WERI-Rb-1 (cell line): ENCODE results near the gene C19orf85.

Source experiments
- DNase-seq: peaks from one replicate; pipeline ENCODE4 v3.0.0-alpha.2; 2020
- H3K27ac ChIP-seq: fragments of 250-450 bp; sonication (Bioruptor Pico); 2 replicates; pipeline ENCODE4 v1.5.1; 2020; ENCODE audit warnings: mild to moderate bottlenecking, moderate library complexity
- H3K27me3 ChIP-seq: fragments of 250-450 bp; sonication (Bioruptor Pico); 2 replicates; pipeline ENCODE4 v1.5.1; 2021; ENCODE audit warnings: mild to moderate bottlenecking, low read depth, moderate library complexity; ENCODE audit not compliant: insufficient read depth, severe bottlenecking
- H3K36me3 ChIP-seq: fragments of 250-450 bp; sonication (Bioruptor Pico); 2 replicates; pipeline ENCODE4 v1.5.1; 2020; ENCODE audit warnings: mild to moderate bottlenecking, moderate library complexity
- H3K4me3 ChIP-seq: 2 replicates; pipeline ENCODE4 v1.5.1; 2011; ENCODE audit warnings: low read depth, mild to moderate bottlenecking, control low read depth, low read length
- H3K9me3 ChIP-seq: fragments of 250-450 bp; sonication (Bioruptor Pico); 2 replicates; pipeline ENCODE4 v1.5.1; 2021; ENCODE audit warnings: mild to moderate bottlenecking, moderate library complexity; ENCODE audit not compliant: severe bottlenecking
- TF ChIP-seq, protein P1 (sequence below): IDR thresholded peaks from 2 replicates; pipeline ENCODE4 v1.5.1; 2011; ENCODE audit warnings: low read depth, mild to moderate bottlenecking, control low read depth, inconsistent platforms, low read length

The C19orf85 gene

DNA sequence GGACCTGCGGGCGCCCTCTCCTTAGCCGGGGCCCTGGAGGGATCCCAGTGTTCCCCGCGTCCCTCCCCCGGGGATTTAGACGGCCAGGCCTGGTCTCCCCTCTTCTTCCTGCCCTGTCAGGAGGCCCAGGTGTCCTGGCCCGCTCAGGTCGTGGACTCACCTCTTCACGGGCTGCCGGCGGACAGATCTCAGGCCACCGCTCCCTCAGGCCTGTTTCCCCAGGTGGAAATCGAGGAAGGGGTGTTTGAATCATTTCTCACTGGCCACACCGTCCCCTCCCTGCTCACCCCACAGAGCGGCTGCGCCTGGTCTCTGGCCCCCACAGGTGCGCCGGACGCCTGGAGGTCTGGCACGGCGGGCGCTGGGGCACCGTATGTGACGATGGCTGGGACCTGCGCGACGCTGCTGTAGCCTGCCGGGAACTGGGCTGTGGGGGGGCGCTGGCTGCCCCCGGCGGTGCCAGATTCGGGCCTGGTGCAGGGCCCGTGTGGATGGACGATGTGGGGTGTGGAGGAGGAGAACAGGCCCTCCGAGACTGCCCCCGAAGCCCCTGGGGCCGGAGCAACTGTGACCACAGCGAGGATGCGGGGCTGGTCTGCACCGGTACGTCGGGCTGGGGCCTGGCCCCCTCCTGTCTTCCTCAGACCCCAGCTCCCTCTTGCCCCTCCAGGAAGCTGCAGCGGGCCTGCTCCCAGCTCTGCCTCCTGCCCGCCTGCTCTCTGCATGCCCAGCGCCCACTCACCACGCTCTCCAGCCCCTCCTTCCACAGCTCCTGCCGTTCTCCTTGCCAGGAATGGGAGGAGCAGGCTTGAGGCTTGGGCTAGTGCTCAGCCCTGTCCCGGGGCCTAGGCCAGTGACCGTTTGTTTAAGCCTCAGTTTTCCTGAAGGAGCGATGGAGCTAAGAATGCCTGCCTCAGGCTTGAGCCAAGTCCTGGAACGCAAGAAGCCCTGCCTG, 26.2 kb upstream of the C19orf85 start:
- TF ChIP-seq, protein P1, sequence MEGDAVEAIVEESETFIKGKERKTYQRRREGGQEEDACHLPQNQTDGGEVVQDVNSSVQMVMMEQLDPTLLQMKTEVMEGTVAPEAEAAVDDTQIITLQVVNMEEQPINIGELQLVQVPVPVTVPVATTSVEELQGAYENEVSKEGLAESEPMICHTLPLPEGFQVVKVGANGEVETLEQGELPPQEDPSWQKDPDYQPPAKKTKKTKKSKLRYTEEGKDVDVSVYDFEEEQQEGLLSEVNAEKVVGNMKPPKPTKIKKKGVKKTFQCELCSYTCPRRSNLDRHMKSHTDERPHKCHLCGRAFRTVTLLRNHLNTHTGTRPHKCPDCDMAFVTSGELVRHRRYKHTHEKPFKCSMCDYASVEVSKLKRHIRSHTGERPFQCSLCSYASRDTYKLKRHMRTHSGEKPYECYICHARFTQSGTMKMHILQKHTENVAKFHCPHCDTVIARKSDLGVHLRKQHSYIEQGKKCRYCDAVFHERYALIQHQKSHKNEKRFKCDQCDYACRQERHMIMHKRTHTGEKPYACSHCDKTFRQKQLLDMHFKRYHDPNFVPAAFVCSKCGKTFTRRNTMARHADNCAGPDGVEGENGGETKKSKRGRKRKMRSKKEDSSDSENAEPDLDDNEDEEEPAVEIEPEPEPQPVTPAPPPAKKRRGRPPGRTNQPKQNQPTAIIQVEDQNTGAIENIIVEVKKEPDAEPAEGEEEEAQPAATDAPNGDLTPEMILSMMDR: no peak
- no peaks in the 10 kb centered on the region for H3K27me3 ChIP-seq
- 0 out of 2 replicates have a peak overlapping the region, but pooled peaks have one; percentile 6 for H3K27ac ChIP-seq
- H3K36me3 ChIP-seq: peaks cover 4% of the 10 kb centered on the region
- H3K4me3 ChIP-seq: no peak overlapping the region
- DNase-seq: no peak
- H3K9me3 ChIP-seq: no peaks in the 10 kb centered on the region

DNA sequence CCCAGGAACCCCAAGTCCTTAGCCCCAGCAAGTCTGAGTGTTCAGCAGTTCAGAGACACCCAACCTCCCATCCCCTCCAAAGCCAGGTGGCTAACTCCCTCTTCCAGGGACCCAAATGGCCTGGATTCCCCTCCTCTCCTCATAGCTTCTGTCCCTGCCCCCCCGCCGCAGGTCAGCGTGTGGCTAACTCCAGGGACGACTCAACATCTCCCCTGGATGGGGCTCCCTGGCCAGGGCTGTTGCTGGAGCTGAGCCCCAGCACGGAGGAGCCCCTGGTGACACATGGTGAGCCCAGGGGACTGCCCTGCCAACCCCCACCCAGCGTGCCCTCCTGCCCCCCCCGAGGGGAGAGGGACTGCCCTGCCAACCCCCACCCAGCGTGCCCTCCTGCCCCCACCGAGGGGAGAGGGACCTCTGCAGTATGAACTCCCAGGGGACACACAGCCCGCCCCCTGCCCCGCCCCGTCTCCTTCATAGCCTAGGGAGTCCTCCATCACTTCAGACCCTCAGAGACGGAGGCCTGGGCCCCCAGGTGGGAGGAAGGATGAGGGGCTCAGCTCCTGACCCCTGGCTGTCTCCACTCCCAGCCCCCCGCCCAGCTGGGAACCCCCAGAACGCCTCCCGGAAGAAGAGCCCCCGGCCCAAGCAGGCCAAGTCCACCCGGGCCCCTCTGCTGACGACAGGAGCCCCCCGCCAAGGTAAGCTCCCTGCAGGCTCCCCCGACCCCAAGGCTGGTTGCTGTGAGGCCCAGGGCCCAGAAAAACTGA, 25.3 kb upstream of the C19orf85 start:
- Histone ChIP-seq H3K36me3 (peaks cover 4% of the 10 kb centered on the region), H3K27ac (peak overlapping the region; percentile 57), H3K4me3 (no peak overlapping the region), H3K27me3 (no peaks in the 10 kb centered on the region), H3K9me3 (no peaks in the 10 kb centered on the region)
- peak; percentile 34 for DNase-seq
- TF ChIP-seq, protein P1: no peak

DNA sequence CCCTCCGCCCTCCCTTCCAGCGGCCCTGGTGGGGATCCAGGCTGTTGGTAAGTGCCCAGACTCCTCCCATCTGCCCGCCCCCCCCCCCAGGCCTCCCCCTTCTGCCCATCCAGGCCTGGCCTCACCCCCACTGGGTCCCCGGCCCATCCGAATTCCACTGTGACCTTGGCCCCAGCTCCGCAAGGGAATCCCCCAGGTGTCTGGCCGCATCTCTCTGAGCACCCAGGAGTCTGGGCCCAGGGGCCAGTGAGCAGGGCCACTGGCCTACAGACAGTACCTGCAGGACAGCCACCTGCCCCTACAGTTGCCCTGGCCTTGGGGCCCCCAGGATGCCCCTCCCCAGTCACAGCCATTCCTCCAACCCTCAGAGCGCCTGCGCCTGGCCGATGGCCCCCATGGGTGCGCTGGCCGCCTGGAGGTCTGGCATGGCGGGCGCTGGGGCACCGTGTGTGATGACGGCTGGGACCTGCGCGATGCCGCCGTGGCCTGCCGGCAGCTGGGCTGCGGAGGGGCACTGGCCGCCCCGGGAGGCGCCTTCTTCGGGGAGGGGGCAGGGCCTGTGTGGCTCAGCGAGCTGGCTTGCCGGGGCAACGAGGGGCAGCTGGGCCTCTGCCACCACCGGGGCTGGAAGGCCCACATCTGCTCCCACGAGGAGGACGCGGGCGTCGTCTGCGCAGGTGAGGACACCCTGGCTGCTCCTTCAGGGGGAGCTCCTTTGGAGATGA, 24.6 kb upstream of the C19orf85 start:
- H3K9me3 ChIP-seq: no peaks in the 10 kb centered on the region
- peak overlapping the region; percentile 57 for H3K27ac ChIP-seq
- DNase-seq: peak; percentile 34
- no peaks in the 10 kb centered on the region for H3K27me3 ChIP-seq
- H3K4me3 ChIP-seq: no peak overlapping the region; the same call in 1 of the 2 replicates
- H3K36me3 ChIP-seq: peaks cover 4% of the 10 kb centered on the region
- TF ChIP-seq, protein P1: no peak

DNA sequence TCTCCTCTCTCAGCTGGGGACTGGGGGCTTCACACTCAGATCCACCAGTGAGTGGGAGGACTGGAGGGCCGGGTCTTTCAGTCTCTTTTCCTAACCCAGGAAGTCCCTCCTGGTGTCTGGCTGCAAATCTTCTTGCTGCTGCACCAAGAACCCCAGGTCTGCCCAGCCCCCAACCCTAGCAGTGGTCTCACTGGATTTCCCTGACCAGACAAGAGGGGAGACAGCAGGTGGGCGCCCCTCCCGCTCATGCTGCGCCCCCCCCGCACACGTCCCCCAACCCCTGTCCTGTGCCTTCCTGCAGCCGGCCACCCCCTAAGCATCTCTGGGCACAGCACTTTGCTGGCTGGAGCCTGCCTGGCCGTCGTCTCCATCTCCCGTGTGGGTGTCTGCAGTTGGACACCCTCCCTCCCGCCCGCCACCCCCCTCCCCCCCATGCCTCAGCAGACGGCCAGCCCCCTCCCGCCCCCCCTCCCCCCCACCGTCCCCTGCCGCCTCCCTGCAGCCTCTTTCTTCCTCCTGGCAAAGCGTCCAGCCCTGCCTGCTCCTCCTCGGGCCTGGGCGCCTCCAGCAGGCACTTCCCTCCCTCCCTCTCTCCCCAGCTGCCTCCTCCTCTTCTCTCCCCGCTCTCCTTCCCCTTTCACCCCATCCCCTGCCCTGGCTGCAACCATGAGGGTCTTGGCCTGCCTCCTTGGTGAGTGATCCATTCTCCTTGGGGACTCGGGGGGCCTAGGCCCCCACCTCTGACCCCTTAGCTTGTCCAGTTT, 23.6 kb upstream of the C19orf85 start, which contains the start of gene SSC5D:
Gene SSC5D, plus strand, starts transcription at position 513 of the 764 bp plus-strand sequence. Its CDS starts 154 bp downstream, at position 667.
- Histone ChIP-seq H3K36me3 (peaks cover 7% of the 10 kb centered on the region), H3K27ac (peak within 1 kb of the TSS; percentile 57), H3K4me3 (no peak within 1 kb of the TSS; the same call in 1 of the 2 replicates), H3K27me3 (no peaks in the 10 kb centered on the region), H3K9me3 (no peaks in the 10 kb centered on the region)
- DNase-seq: peak; percentile 35
- TF ChIP-seq, protein P1: no peak
